GM21381 (cell line): ENCODE data around the gene SSBP3.

ENCODE experiments used
- ATAC-seq: cut with Tn5 transposase; IDR thresholded peaks from one replicate; pipeline ENCODE4 v1.9.1; 2021; ENCODE audit warnings: mild to moderate bottlenecking, moderate library complexity; ENCODE audit not compliant: unreplicated experiment

Gene SSBP3

GRCh38 chr1:54273092-54273794 lies 133.0 kb downstream of the SSBP3 start:
- no peak for ATAC-seq

- no peak for ATAC-seq
Observed at GRCh38 chr1:54272772-54273091, 133.5 kb downstream of the SSBP3 start.

GRCh38 chr1:54272134-54272533 lies 134.1 kb downstream of the SSBP3 start:
- ATAC-seq: no peak

- ATAC-seq: no peak
Observed at GRCh38 chr1:54271341-54271740, 134.9 kb downstream of the SSBP3 start.

GRCh38 chr1:54270543-54270942 lies 135.7 kb downstream of the SSBP3 start:
- ATAC-seq: no peak

- ATAC-seq: no peak
Observed at GRCh38 chr1:54268762-54269297, 137.4 kb downstream of the SSBP3 start.

GRCh38 chr1:54267815-54268761 lies 138.1 kb downstream of the SSBP3 start:
- no peak for ATAC-seq

GRCh38 chr1:54266908-54267307 lies 139.3 kb downstream of the SSBP3 start:
- no peak for ATAC-seq

GRCh38 chr1:54266195-54266594 lies 140.0 kb downstream of the SSBP3 start:
- ATAC-seq: no peak

- no peak for ATAC-seq
Observed at GRCh38 chr1:54265659-54266058, 140.5 kb downstream of the SSBP3 start.

GRCh38 chr1:54265126-54265525 lies 141.1 kb downstream of the SSBP3 start:
- ATAC-seq: no peak

- no peak for ATAC-seq
Observed at GRCh38 chr1:54263601-54264226, 142.5 kb downstream of the SSBP3 start.

GRCh38 chr1:54262244-54262643 lies 143.9 kb downstream of the SSBP3 start:
- ATAC-seq: no peak

GRCh38 chr1:54260810-54261209 lies 145.4 kb downstream of the SSBP3 start:
- no peak for ATAC-seq

GRCh38 chr1:54259546-54260140 lies 146.6 kb downstream of the SSBP3 start:
- ATAC-seq: no peak

GRCh38 chr1:54257876-54258275 lies 148.3 kb downstream of the SSBP3 start:
- ATAC-seq: no peak

GRCh38 chr1:54257346-54257620 lies 148.9 kb downstream of the SSBP3 start:
- no peak for ATAC-seq

- ATAC-seq: no peak
Observed at GRCh38 chr1:54256522-54257345, 149.5 kb downstream of the SSBP3 start.

GRCh38 chr1:54255026-54255702 lies 151.0 kb downstream of the SSBP3 start:
- no peak for ATAC-seq

- no peak for ATAC-seq
Observed at GRCh38 chr1:54254055-54254454, 152.1 kb downstream of the SSBP3 start.
